ENCODE results near the gene EIF4G3.

EIF4G3 gene

GRCh38 chr1:20885121-20885520, 291.6 kb downstream of the EIF4G3 start:
- Histone ChIP-seq H3K4me1 (ENCODE audit: low read depth, poor library complexity, severe bottlenecking) (no peaks in the 10 kb centered on the region), H3K27ac (no peak overlapping the region), H4K20me1 (ENCODE audit: insufficient read depth) (no peaks in the 10 kb centered on the region), H3K4me3 (IDR thresholded peaks at IDR 0.05; ENCODE audit: insufficient read depth, low read depth, low read length) (no peak overlapping the region), H3K27me3 (ENCODE audit: insufficient read depth, low read depth) (no peaks in the 10 kb centered on the region), H2AFZ (ENCODE audit: low read depth) (no peak overlapping the region), H3K79me2 (ENCODE audit: insufficient read depth, low read depth) (no peaks in the 10 kb centered on the region), H3K9ac (no peak overlapping the region), H3K4me2 (no peak overlapping the region), H3K36me3 (ENCODE audit: insufficient read depth) (no peaks in the 10 kb centered on the region)
- TF ChIP-seq, protein P1, sequence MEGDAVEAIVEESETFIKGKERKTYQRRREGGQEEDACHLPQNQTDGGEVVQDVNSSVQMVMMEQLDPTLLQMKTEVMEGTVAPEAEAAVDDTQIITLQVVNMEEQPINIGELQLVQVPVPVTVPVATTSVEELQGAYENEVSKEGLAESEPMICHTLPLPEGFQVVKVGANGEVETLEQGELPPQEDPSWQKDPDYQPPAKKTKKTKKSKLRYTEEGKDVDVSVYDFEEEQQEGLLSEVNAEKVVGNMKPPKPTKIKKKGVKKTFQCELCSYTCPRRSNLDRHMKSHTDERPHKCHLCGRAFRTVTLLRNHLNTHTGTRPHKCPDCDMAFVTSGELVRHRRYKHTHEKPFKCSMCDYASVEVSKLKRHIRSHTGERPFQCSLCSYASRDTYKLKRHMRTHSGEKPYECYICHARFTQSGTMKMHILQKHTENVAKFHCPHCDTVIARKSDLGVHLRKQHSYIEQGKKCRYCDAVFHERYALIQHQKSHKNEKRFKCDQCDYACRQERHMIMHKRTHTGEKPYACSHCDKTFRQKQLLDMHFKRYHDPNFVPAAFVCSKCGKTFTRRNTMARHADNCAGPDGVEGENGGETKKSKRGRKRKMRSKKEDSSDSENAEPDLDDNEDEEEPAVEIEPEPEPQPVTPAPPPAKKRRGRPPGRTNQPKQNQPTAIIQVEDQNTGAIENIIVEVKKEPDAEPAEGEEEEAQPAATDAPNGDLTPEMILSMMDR (conservative IDR thresholded peaks at IDR 0.05; ENCODE audit: low read depth, low read length), result no peak

DNA sequence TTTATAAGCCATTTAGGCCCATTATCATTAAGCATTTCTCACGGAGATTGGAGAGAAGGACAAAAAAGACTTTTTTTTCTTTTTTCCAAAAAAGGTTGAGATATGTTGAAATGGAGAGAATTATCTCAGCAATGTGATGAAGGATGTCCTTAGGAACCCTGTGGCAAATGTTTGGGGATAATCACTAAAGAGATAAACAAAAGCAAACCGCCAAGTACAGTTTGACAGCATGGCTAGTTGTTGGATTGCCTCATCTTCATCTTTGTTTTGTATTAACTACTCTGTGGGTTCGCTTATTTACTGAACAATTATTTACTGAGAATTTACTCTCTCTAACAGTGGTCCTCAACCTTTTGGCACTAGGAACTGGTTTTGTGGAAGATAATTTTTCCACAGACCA, 292.2 kb downstream of the EIF4G3 start:
- TF ChIP-seq, protein P1 (conservative IDR thresholded peaks at IDR 0.05; ENCODE audit: low read depth, low read length), result no peak
- Histone ChIP-seq H3K9ac (no peak overlapping the region), H3K27me3 (ENCODE audit: insufficient read depth, low read depth) (no peaks in the 10 kb centered on the region), H3K36me3 (ENCODE audit: insufficient read depth) (no peaks in the 10 kb centered on the region), H3K79me2 (ENCODE audit: insufficient read depth, low read depth) (no peaks in the 10 kb centered on the region), H3K4me1 (ENCODE audit: low read depth, poor library complexity, severe bottlenecking) (no peaks in the 10 kb centered on the region), H3K4me2 (no peak overlapping the region), H3K4me3 (IDR thresholded peaks at IDR 0.05; ENCODE audit: insufficient read depth, low read depth, low read length) (no peak overlapping the region), H4K20me1 (ENCODE audit: insufficient read depth) (no peaks in the 10 kb centered on the region), H2AFZ (ENCODE audit: low read depth) (no peak overlapping the region), H3K27ac (no peak overlapping the region)

GRCh38 chr1:20883766-20884165, 292.9 kb downstream of the EIF4G3 start:
- Histone ChIP-seq H3K4me3 (IDR thresholded peaks at IDR 0.05; ENCODE audit: insufficient read depth, low read depth, low read length) (no peak overlapping the region), H3K36me3 (ENCODE audit: insufficient read depth) (no peaks in the 10 kb centered on the region), H3K4me2 (no peak overlapping the region)

GRCh38 chr1:20882837-20883236, 293.9 kb downstream of the EIF4G3 start:
- Histone ChIP-seq H3K27me3 (ENCODE audit: insufficient read depth, low read depth) (no peaks in the 10 kb centered on the region), H3K79me2 (ENCODE audit: insufficient read depth, low read depth) (no peaks in the 10 kb centered on the region), H3K4me3 (IDR thresholded peaks at IDR 0.05; ENCODE audit: insufficient read depth, low read depth, low read length) (no peak overlapping the region), H3K9ac (no peak overlapping the region), H3K27ac (no peak overlapping the region), H4K20me1 (ENCODE audit: insufficient read depth) (no peaks in the 10 kb centered on the region), H3K36me3 (ENCODE audit: insufficient read depth) (no peaks in the 10 kb centered on the region), H3K4me1 (ENCODE audit: low read depth, poor library complexity, severe bottlenecking) (no peaks in the 10 kb centered on the region), H2AFZ (ENCODE audit: low read depth) (no peak overlapping the region), H3K4me2 (no peak overlapping the region)
- TF ChIP-seq, protein P1 (conservative IDR thresholded peaks at IDR 0.05; ENCODE audit: low read depth, low read length), result no peak

More at GRCh38 chr1:20883766-20884165, 292.9 kb downstream of the EIF4G3 start:
- no peaks in the 10 kb centered on the region for H3K4me1 ChIP-seq (ENCODE audit: low read depth, poor library complexity, severe bottlenecking)
- H2AFZ ChIP-seq (ENCODE audit: low read depth), result no peak overlapping the region
- H4K20me1 ChIP-seq (ENCODE audit: insufficient read depth), result no peaks in the 10 kb centered on the region
- TF ChIP-seq, protein P1 (conservative IDR thresholded peaks at IDR 0.05; ENCODE audit: low read depth, low read length), result no peak
- no peak overlapping the region for H3K27ac ChIP-seq
- H3K9ac ChIP-seq, result no peak overlapping the region
- H3K27me3 ChIP-seq (ENCODE audit: insufficient read depth, low read depth), result no peaks in the 10 kb centered on the region
- H3K79me2 ChIP-seq (ENCODE audit: insufficient read depth, low read depth), result no peaks in the 10 kb centered on the region
